OCI-LY1 (cell line): ENCODE results near the gene NOTCH2.

Source experiments
- H2AFZ ChIP-seq: fragments of 200-600 bp; sonication (generic), shearing (Covaris generic); 2 replicates; pipeline ENCODE4 v1.6.0; 2014; ENCODE audit warnings: antibody characterized with exemption, mild to moderate bottlenecking, low read length
- H3F3A ChIP-seq: fragments of 200-600 bp; sonication (generic), shearing (Covaris generic); 2 replicates; pipeline ENCODE4 v1.6.0; 2014; ENCODE audit warnings: mild to moderate bottlenecking, antibody characterized with exemption, low read length, moderate library complexity; ENCODE audit not compliant: insufficient read depth
- H3K27ac ChIP-seq: fragments of 200-600 bp; sonication (generic); 2 replicates; pipeline ENCODE4 v1.5.1; 2014; ENCODE audit warnings: low read length, mixed run types, mild to moderate bottlenecking, low read depth; ENCODE audit not compliant: poor library complexity, severe bottlenecking
- H3K27me3 ChIP-seq: fragments of 200-600 bp; sonication (generic); 2 replicates; pipeline ENCODE4 v1.6.0; 2014; ENCODE audit warnings: antibody characterized with exemption, mild to moderate bottlenecking, low read length, moderate library complexity; ENCODE audit not compliant: insufficient read depth
- H3K36me3 ChIP-seq: fragments of 200-600 bp; sonication (generic); 2 replicates; pipeline ENCODE4 v1.6.1; 2014; ENCODE audit warnings: mild to moderate bottlenecking, antibody characterized with exemption, low read length, moderate library complexity, mixed read lengths; ENCODE audit not compliant: insufficient read depth
- H3K4me1 ChIP-seq: fragments of 200-600 bp; sonication (generic); 2 replicates; pipeline ENCODE4 v1.5.1; 2014; ENCODE audit warnings: mild to moderate bottlenecking, low read length, moderate library complexity; ENCODE audit not compliant: insufficient read depth, severe bottlenecking
- H3K4me2 ChIP-seq: fragments of 200-600 bp; sonication (generic), shearing (Covaris generic); 2 replicates; pipeline ENCODE4 v1.6.1; 2014; ENCODE audit warnings: low read length
- H3K4me3 ChIP-seq: fragments of 200-600 bp; sonication (generic); 2 replicates; pipeline ENCODE4 v1.5.1; 2014; ENCODE audit warnings: low read length, low read depth, mild to moderate bottlenecking, mixed read lengths; ENCODE audit not compliant: poor library complexity, severe bottlenecking
- H3K79me2 ChIP-seq: fragments of 200-600 bp; shearing (Covaris generic); 2 replicates; pipeline ENCODE4 v1.6.1; 2016; ENCODE audit warnings: mixed run types, low read length, mixed read lengths; ENCODE audit not compliant: insufficient read depth
- H3K9ac ChIP-seq: fragments of 200-600 bp; sonication (generic), shearing (Covaris generic); 2 replicates; pipeline ENCODE4 v1.6.1; 2014; ENCODE audit warnings: mild to moderate bottlenecking, low read length, mixed read lengths
- H3K9me2 ChIP-seq: fragments of 200-600 bp; sonication (generic), shearing (Covaris generic); 2 replicates; pipeline ENCODE4 v1.6.1; 2014; ENCODE audit warnings: low read depth, mild to moderate bottlenecking, low read length, mixed read lengths
- H3K9me3 ChIP-seq: fragments of 200-600 bp; shearing (Covaris generic); 2 replicates; pipeline ENCODE4 v1.6.1; 2014; ENCODE audit warnings: low read length, mixed read lengths
- H4K20me1 ChIP-seq: fragments of 200-600 bp; sonication (generic), shearing (Covaris generic); 2 replicates; pipeline ENCODE4 v1.6.0; 2016; ENCODE audit warnings: mild to moderate bottlenecking, low read length; ENCODE audit not compliant: insufficient read depth
- CTCF ChIP-seq: fragments of 200-600 bp; sonication (generic), shearing (Covaris generic); IDR thresholded peaks from 2 replicates; pipeline ENCODE4 v1.5.1; 2017; ENCODE audit warnings: mild to moderate bottlenecking, antibody characterized with exemption, low read length, moderate library complexity, mixed read lengths
- EZH2 ChIP-seq: fragments of 200-600 bp; sonication (generic), shearing (Covaris generic); IDR thresholded peaks from 2 replicates; pipeline ENCODE4 v1.8.0; 2017; ENCODE audit warnings: borderline replicate concordance, mixed run types, mild to moderate bottlenecking, antibody characterized with exemption, low read length, moderate library complexity, mixed read lengths

NOTCH2 gene

GRCh38 chr1:119868176-119868575 lies 201.3 kb downstream of the NOTCH2 start:
- no peaks in the 10 kb centered on the region for H3K36me3 ChIP-seq
- no peaks in the 10 kb centered on the region for H3K9me2 ChIP-seq
- no peak overlapping the region for H3K27ac ChIP-seq

GRCh38 chr1:119866451-119866850 lies 203.0 kb downstream of the NOTCH2 start:
- Histone ChIP-seq H3K9ac (no peak overlapping the region), H3K4me2 (no peak overlapping the region), H3K79me2 (no peaks in the 10 kb centered on the region), H3K27ac (no peak overlapping the region), H3K9me2 (no peaks in the 10 kb centered on the region), H2AFZ (no peak overlapping the region), H3F3A (no peaks in the 10 kb centered on the region), H3K36me3 (no peaks in the 10 kb centered on the region), H3K9me3 (no peaks in the 10 kb centered on the region), H4K20me1 (no peaks in the 10 kb centered on the region), H3K4me1 (no peaks in the 10 kb centered on the region), H3K4me3 (no peak overlapping the region), H3K27me3 (0 out of 2 replicates have a peak, but pooled peaks cover 4% of the 10 kb centered on the region)
- no peak for TF ChIP-seq CTCF
- no peak for TF ChIP-seq EZH2

More at GRCh38 chr1:119868176-119868575, 201.3 kb downstream of the NOTCH2 start:
- 0 out of 2 replicates have a peak, but pooled peaks cover 4% of the 10 kb centered on the region for H3K27me3 ChIP-seq
- H3K4me3 ChIP-seq, result no peak overlapping the region
- no peaks in the 10 kb centered on the region for H3F3A ChIP-seq
- H3K9ac ChIP-seq, result no peak overlapping the region
- no peak overlapping the region for H3K4me2 ChIP-seq
- H3K4me1 ChIP-seq, result no peaks in the 10 kb centered on the region
- no peaks in the 10 kb centered on the region for H3K9me3 ChIP-seq
- no peaks in the 10 kb centered on the region for H3K79me2 ChIP-seq
- no peak overlapping the region for H2AFZ ChIP-seq
- TF ChIP-seq EZH2 (no peak), CTCF (no peak)
- no peaks in the 10 kb centered on the region for H4K20me1 ChIP-seq

GRCh38 chr1:119865627-119866026 lies 203.8 kb downstream of the NOTCH2 start:
- Histone ChIP-seq H3K4me1 (no peaks in the 10 kb centered on the region), H2AFZ (no peak overlapping the region), H3K4me3 (no peak overlapping the region), H3K27ac (no peak overlapping the region), H3F3A (no peaks in the 10 kb centered on the region), H3K79me2 (no peaks in the 10 kb centered on the region), H3K27me3 (0 out of 2 replicates have a peak, but pooled peaks cover 4% of the 10 kb centered on the region), H4K20me1 (no peaks in the 10 kb centered on the region), H3K9me2 (no peaks in the 10 kb centered on the region), H3K9me3 (no peaks in the 10 kb centered on the region), H3K36me3 (no peaks in the 10 kb centered on the region), H3K4me2 (no peak overlapping the region), H3K9ac (no peak overlapping the region)
- no peak for TF ChIP-seq CTCF
- TF ChIP-seq EZH2, result no peak
